GM23338 (cell line): Measurements from ENCODE around the gene FBXL20. TPM values are rescaled to one million over a fixed set of nuclear protein-coding genes. Genes with fewer than 3 reads are reported as not detected.

ENCODE experiments used
- ATAC-seq: fragments of 200-7000 bp; cut with Tn5 transposase; 3 replicates; pipeline ENCODE4 v1.9.1; 2020
- DNase-seq: peaks from one replicate; pipeline ENCODE4 v3.0.0-alpha.2; 2015; ENCODE audit warnings: low spot score
- H2AFZ ChIP-seq: fragments of 200-600 bp; sonication (generic); 2 replicates; pipeline ENCODE4 v1.8.0; 2016; ENCODE audit warnings: antibody characterized with exemption, mild to moderate bottlenecking, moderate library complexity
- H3F3A ChIP-seq: fragments of 200-600 bp; sonication (generic); replicated peaks from 2 replicates; pipeline ENCODE4 v1.8.0; 2017; ENCODE audit warnings: antibody characterized with exemption, mixed run types, low read depth
- H3K27ac ChIP-seq: fragments of 200-600 bp; sonication (generic); 2 replicates; pipeline ENCODE4 v1.6.1; 2016; ENCODE audit warnings: low read depth
- H3K27me3 ChIP-seq: fragments of 200-600 bp; sonication (generic); 2 replicates; pipeline ENCODE4 v1.8.0; 2016; ENCODE audit warnings: mild to moderate bottlenecking, mixed run types, moderate library complexity; ENCODE audit not compliant: insufficient read depth
- H3K36me3 ChIP-seq: fragments of 200-600 bp; sonication (generic); 2 replicates; pipeline ENCODE4 v1.8.0; 2016; ENCODE audit warnings: mild to moderate bottlenecking; ENCODE audit not compliant: insufficient read depth
- H3K4me1 ChIP-seq: fragments of 200-600 bp; sonication (generic); 2 replicates; pipeline ENCODE4 v1.8.0; 2016; ENCODE audit warnings: mild to moderate bottlenecking, moderate library complexity; ENCODE audit not compliant: insufficient read depth
- H3K4me2 ChIP-seq: fragments of 200-600 bp; sonication (generic); 2 replicates; pipeline ENCODE4 v1.7.1; 2017; ENCODE audit warnings: mixed run types
- H3K4me3 ChIP-seq: fragments of 200-600 bp; sonication (generic); 2 replicates; pipeline ENCODE4 v1.6.1; 2016; ENCODE audit warnings: mixed run types
- H3K79me2 ChIP-seq: fragments of 200-600 bp; sonication (generic); replicated peaks from 2 replicates; pipeline ENCODE4 v1.8.0; 2017; ENCODE audit warnings: mild to moderate bottlenecking; ENCODE audit not compliant: insufficient read depth
- H3K9me2 ChIP-seq: fragments of 200-600 bp; sonication (generic); 2 replicates; pipeline ENCODE4 v1.8.0; 2017; ENCODE audit not compliant: insufficient read depth
- H4K20me1 ChIP-seq: fragments of 200-600 bp; sonication (generic); replicated peaks from 2 replicates; pipeline ENCODE4 v1.8.0; 2017; ENCODE audit warnings: mild to moderate bottlenecking; ENCODE audit not compliant: insufficient read depth
- H3K27ac Mint-ChIP-seq: 2 replicates; pipeline ENCODE4 v1.8.0; 2020; ENCODE audit warnings: inconsistent platforms, mild to moderate bottlenecking, moderate library complexity, mixed read lengths
- H3K27me3 Mint-ChIP-seq: 3 replicates; pipeline ENCODE4 v1.8.0; 2022; ENCODE audit warnings: low read depth, mild to moderate bottlenecking, moderate library complexity, mixed read lengths, inconsistent platforms; ENCODE audit not compliant: insufficient read depth, poor library complexity
- H3K36me3 Mint-ChIP-seq: 3 replicates; pipeline ENCODE4 v1.8.0; 2021; ENCODE audit warnings: low read depth, mild to moderate bottlenecking, inconsistent platforms, moderate library complexity, mixed read lengths
- H3K4me1 Mint-ChIP-seq: 3 replicates; pipeline ENCODE4 v1.8.0; 2020; ENCODE audit warnings: mild to moderate bottlenecking, inconsistent platforms, mixed read lengths
- H3K4me3 Mint-ChIP-seq: 3 replicates; pipeline ENCODE4 v1.8.0; 2021; ENCODE audit warnings: moderate library complexity, mild to moderate bottlenecking, inconsistent platforms, mixed read lengths
- H3K9me3 Mint-ChIP-seq: 3 replicates; pipeline ENCODE4 v1.8.0; 2020; ENCODE audit warnings: moderate library complexity, mild to moderate bottlenecking, inconsistent platforms, mixed read lengths
- JUNB ChIP-seq: IDR thresholded peaks from one replicate; pipeline ENCODE4 v1.6.1; 2016; ENCODE audit warnings: antibody characterized with exemption; ENCODE audit not compliant: unreplicated experiment
- STAT1 ChIP-seq: IDR thresholded peaks from one replicate; pipeline ENCODE4 v1.6.1; 2016; ENCODE audit warnings: antibody characterized with exemption; ENCODE audit not compliant: unreplicated experiment
- ZNF331 ChIP-seq: fragments of 250-450 bp; sonication (Bioruptor Pico); IDR thresholded peaks from 2 replicates; pipeline ENCODE4 v1.5.0; 2020; ENCODE audit warnings: low read depth, mild to moderate bottlenecking, moderate library complexity
- polyA plus RNA-seq: library from polyadenylated mRNA; unstranded; fragments of >200 nt; fragmentation: Nextera tagmentation; extraction: Ambion mirVana; gene quantifications from 2 replicates; pipeline ENCODE4 v1.2.1, GENCODE V29; 2016
- total RNA-seq: library from RNA; depleted of rRNA; stranded (reverse); fragments of >200 nt; shearing (Covaris generic); gene quantifications from 2 replicates; pipeline ENCODE4 v1.2.3, GENCODE V29; 2014
- TF ChIP-seq, protein P1 (sequence below), 2 experiments: fragments of 200-600 bp in 1 of 2; sonication (generic) in 1 of 2; conservative IDR thresholded peaks; 2 replicates each; pipeline versions ENCODE4 v1.5.1 to v1.6.1; 2016 to 2017; ENCODE audit warnings: antibody characterized with exemption in 2 of 2, low read depth in 2 of 2, mild to moderate bottlenecking in 2 of 2, moderate library complexity in 1 of 2
- TF ChIP-seq, protein P2 (sequence below): IDR thresholded peaks from 2 replicates; pipeline ENCODE4 v1.6.1; 2016; ENCODE audit warnings: antibody characterized with exemption
- TF ChIP-seq, protein P3 (sequence below): fragments of 250-450 bp; sonication (Bioruptor Pico); IDR thresholded peaks from 2 replicates; pipeline ENCODE4 v1.5.0; 2020; ENCODE audit warnings: mild to moderate bottlenecking, moderate library complexity

Gene FBXL20
- total and polyA plus RNA-seq, 2 experiments from 2014 or later, result 2.9 to 6.9 TPM

- Histone ChIP-seq H3K79me2 (no peaks in the 10 kb centered on the region), H3K4me2 (no peak overlapping the region), H3K4me1 (no peaks in the 10 kb centered on the region), H3K9me2 (no peaks in the 10 kb centered on the region), H4K20me1 (no peaks in the 10 kb centered on the region; the same call in 1 of the 2 replicates), H2AFZ (no peak overlapping the region), H3K27me3 (no peaks in the 10 kb centered on the region), H3F3A (no peaks in the 10 kb centered on the region), H3K36me3 (no peaks in the 10 kb centered on the region), H3K4me3 (no peak overlapping the region), H3K27ac (no peak overlapping the region)
- peak; percentile 32 for DNase-seq
- Mint-ChIP-seq H3K4me3 (no peak overlapping the region), H3K4me1 (peaks cover 2% of the 10 kb centered on the region), H3K27ac (no peak overlapping the region), H3K36me3 (no peaks in the 10 kb centered on the region), H3K27me3 (peaks cover 4% of the 10 kb centered on the region), H3K9me3 (no peaks in the 10 kb centered on the region)
- TF ChIP-seq, protein P1, sequence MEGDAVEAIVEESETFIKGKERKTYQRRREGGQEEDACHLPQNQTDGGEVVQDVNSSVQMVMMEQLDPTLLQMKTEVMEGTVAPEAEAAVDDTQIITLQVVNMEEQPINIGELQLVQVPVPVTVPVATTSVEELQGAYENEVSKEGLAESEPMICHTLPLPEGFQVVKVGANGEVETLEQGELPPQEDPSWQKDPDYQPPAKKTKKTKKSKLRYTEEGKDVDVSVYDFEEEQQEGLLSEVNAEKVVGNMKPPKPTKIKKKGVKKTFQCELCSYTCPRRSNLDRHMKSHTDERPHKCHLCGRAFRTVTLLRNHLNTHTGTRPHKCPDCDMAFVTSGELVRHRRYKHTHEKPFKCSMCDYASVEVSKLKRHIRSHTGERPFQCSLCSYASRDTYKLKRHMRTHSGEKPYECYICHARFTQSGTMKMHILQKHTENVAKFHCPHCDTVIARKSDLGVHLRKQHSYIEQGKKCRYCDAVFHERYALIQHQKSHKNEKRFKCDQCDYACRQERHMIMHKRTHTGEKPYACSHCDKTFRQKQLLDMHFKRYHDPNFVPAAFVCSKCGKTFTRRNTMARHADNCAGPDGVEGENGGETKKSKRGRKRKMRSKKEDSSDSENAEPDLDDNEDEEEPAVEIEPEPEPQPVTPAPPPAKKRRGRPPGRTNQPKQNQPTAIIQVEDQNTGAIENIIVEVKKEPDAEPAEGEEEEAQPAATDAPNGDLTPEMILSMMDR (conservative IDR thresholded peaks at IDR 0.05; ENCODE audit: low read depth in 2 of 2), result peak; percentile 58 to 66
- TF ChIP-seq, protein P2, sequence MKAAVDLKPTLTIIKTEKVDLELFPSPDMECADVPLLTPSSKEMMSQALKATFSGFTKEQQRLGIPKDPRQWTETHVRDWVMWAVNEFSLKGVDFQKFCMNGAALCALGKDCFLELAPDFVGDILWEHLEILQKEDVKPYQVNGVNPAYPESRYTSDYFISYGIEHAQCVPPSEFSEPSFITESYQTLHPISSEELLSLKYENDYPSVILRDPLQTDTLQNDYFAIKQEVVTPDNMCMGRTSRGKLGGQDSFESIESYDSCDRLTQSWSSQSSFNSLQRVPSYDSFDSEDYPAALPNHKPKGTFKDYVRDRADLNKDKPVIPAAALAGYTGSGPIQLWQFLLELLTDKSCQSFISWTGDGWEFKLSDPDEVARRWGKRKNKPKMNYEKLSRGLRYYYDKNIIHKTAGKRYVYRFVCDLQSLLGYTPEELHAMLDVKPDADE, result no peak
- TF ChIP-seq JUNB, result no peak
- ATAC-seq, result no peak
These were observed 130.5 kb downstream of the FBXL20 start for GRCh38 chr17:39270923-39271322.

DNA sequence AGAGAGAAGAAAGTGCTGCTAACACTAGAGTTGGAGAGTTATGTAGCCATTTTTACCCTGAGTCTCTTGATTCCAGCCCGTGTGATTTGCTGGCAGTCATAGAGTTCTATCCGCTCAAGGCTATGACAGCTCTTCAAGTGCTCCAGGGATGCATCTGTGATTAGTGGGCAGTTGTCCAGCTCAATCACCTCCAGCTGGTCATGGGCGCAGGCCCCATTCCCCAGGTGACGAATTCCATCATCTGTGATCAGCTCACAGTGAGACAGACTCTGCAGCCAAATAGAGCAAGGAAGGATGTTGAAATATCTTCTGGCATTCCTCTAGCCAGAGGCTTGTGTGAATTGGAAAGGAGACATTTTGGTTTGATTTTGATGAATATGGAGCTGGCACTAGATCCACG is 137.3 kb downstream of the FBXL20 start:
- H3K4me3 Mint-ChIP-seq, result no peak overlapping the region
- peaks cover 3% of the 10 kb centered on the region for H3K27me3 Mint-ChIP-seq
- no peak overlapping the region for H3K27ac ChIP-seq
- no peaks in the 10 kb centered on the region for H3K9me3 Mint-ChIP-seq
- H3K36me3 Mint-ChIP-seq, result peaks cover 10% of the 10 kb centered on the region
- DNase-seq (no peak), ATAC-seq (no peak)
- H3K9me2 ChIP-seq, result 0 out of 2 replicates have a peak, but pooled peaks cover 3% of the 10 kb centered on the region
- H3K4me1 Mint-ChIP-seq, result peaks cover 7% of the 10 kb centered on the region
- no peak overlapping the region for H3K27ac Mint-ChIP-seq
- no peaks in the 10 kb centered on the region for H3K27me3 ChIP-seq
- H3K4me1 ChIP-seq, result no peaks in the 10 kb centered on the region
- no peak overlapping the region for H3K4me3 ChIP-seq
- H4K20me1 ChIP-seq, result no peaks in the 10 kb centered on the region; the same call in 1 of the 2 replicates
- H3K4me2 ChIP-seq, result no peak overlapping the region
- H3K79me2 ChIP-seq, result no peaks in the 10 kb centered on the region
- no peak overlapping the region for H2AFZ ChIP-seq
- H3F3A ChIP-seq, result no peaks in the 10 kb centered on the region
- H3K36me3 ChIP-seq, result no peaks in the 10 kb centered on the region
- TF ChIP-seq, protein P1 (conservative IDR thresholded peaks at IDR 0.05; ENCODE audit: low read depth in 2 of 2), result no peak
- TF ChIP-seq, protein P3, sequence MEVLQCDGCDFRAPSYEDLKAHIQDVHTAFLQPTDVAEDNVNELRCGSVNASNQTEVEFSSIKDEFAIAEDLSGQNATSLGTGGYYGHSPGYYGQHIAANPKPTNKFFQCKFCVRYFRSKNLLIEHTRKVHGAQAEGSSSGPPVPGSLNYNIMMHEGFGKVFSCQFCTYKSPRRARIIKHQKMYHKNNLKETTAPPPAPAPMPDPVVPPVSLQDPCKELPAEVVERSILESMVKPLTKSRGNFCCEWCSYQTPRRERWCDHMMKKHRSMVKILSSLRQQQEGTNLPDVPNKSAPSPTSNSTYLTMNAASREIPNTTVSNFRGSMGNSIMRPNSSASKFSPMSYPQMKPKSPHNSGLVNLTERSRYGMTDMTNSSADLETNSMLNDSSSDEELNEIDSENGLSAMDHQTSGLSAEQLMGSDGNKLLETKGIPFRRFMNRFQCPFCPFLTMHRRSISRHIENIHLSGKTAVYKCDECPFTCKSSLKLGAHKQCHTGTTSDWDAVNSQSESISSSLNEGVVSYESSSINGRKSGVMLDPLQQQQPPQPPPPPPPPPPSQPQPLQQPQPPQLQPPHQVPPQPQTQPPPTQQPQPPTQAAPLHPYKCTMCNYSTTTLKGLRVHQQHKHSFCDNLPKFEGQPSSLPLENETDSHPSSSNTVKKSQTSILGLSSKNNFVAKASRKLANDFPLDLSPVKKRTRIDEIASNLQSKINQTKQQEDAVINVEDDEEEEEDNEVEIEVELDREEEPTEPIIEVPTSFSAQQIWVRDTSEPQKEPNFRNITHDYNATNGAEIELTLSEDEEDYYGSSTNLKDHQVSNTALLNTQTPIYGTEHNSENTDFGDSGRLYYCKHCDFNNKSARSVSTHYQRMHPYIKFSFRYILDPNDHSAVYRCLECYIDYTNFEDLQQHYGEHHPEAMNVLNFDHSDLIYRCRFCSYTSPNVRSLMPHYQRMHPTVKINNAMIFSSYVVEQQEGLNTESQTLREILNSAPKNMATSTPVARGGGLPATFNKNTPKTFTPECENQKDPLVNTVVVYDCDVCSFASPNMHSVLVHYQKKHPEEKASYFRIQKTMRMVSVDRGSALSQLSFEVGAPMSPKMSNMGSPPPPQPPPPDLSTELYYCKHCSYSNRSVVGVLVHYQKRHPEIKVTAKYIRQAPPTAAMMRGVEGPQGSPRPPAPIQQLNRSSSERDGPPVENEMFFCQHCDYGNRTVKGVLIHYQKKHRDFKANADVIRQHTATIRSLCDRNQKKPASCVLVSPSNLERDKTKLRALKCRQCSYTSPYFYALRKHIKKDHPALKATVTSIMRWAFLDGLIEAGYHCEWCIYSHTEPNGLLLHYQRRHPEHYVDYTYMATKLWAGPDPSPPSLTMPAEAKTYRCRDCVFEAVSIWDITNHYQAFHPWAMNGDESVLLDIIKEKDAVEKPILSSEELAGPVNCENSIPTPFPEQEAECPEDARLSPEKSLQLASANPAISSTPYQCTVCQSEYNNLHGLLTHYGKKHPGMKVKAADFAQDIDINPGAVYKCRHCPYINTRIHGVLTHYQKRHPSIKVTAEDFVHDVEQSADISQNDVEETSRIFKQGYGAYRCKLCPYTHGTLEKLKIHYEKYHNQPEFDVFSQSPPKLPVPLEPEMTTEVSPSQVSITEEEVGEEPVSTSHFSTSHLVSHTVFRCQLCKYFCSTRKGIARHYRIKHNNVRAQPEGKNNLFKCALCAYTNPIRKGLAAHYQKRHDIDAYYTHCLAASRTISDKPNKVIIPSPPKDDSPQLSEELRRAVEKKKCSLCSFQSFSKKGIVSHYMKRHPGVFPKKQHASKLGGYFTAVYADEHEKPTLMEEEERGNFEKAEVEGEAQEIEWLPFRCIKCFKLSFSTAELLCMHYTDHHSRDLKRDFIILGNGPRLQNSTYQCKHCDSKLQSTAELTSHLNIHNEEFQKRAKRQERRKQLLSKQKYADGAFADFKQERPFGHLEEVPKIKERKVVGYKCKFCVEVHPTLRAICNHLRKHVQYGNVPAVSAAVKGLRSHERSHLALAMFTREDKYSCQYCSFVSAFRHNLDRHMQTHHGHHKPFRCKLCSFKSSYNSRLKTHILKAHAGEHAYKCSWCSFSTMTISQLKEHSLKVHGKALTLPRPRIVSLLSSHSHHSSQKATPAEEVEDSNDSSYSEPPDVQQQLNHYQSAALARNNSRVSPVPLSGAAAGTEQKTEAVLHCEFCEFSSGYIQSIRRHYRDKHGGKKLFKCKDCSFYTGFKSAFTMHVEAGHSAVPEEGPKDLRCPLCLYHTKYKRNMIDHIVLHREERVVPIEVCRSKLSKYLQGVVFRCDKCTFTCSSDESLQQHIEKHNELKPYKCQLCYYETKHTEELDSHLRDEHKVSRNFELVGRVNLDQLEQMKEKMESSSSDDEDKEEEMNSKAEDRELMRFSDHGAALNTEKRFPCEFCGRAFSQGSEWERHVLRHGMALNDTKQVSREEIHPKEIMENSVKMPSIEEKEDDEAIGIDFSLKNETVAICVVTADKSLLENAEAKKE (CRISPR knock-in tag), result no peak
- no peak for TF ChIP-seq STAT1
- no peak for TF ChIP-seq ZNF331 (CRISPR knock-in tag)
